Neural cell (in vitro differentiated cells): Measurements from ENCODE around the gene RHOBTB1. TPM values are rescaled to one million over a fixed set of nuclear protein-coding genes. Genes with fewer than 3 reads are reported as not detected.

Experiments
- H2AFZ ChIP-seq: fragments of 200-600, 300-800 bp; sonication (generic), shearing (Covaris generic); 2 replicates; pipeline ENCODE4 v1.6.0; 2014; ENCODE audit warnings: low read depth, mild to moderate bottlenecking, antibody characterized with exemption, low read length, moderate library complexity
- H3F3A ChIP-seq: fragments of 200-600 bp; shearing (Covaris generic); 2 replicates; pipeline ENCODE4 v1.6.1; 2016; ENCODE audit warnings: mild to moderate bottlenecking, moderate library complexity, mixed read lengths, antibody characterized with exemption, low read length; ENCODE audit not compliant: insufficient read depth, poor library complexity, severe bottlenecking
- H3K27ac ChIP-seq: fragments of 200-600, 300-800 bp; sonication (generic), shearing (Covaris generic); 2 replicates; pipeline ENCODE4 v1.5.1; 2014; ENCODE audit warnings: mild to moderate bottlenecking, low read length, moderate library complexity
- H3K27me3 ChIP-seq: fragments of 300-800, 200-600 bp; sonication (generic), shearing (Covaris generic); 2 replicates; pipeline ENCODE4 v1.6.0; 2014; ENCODE audit warnings: mild to moderate bottlenecking, low read depth, low read length, moderate library complexity; ENCODE audit not compliant: insufficient read depth
- H3K36me3 ChIP-seq: fragments of 300-800, 200-600 bp; sonication (generic), shearing (Covaris generic); 2 replicates; pipeline ENCODE4 v1.5.1; 2014; ENCODE audit warnings: mild to moderate bottlenecking, antibody characterized with exemption, low read length, moderate library complexity; ENCODE audit not compliant: insufficient read depth
- H3K4me2 ChIP-seq: fragments of 300-800, 200-600 bp; sonication (generic), shearing (Covaris generic); 2 replicates; pipeline ENCODE4 v1.6.0; 2014; ENCODE audit warnings: mild to moderate bottlenecking, low read length
- H3K4me3 ChIP-seq: fragments of 300-800, 200-600 bp; sonication (generic), shearing (Covaris generic); 2 replicates; pipeline ENCODE4 v1.5.1; 2014; ENCODE audit warnings: mild to moderate bottlenecking, low read length, moderate library complexity
- H3K79me2 ChIP-seq: fragments of 200-600 bp; shearing (Covaris generic); replicated peaks from 2 replicates; pipeline ENCODE4 v1.6.0; 2014; ENCODE audit warnings: mild to moderate bottlenecking, low read length, moderate library complexity; ENCODE audit not compliant: insufficient read depth
- H3K9ac ChIP-seq: fragments of 300-800, 200-600 bp; sonication (generic), shearing (Covaris generic); 2 replicates; pipeline ENCODE4 v1.6.1; 2016; ENCODE audit warnings: mild to moderate bottlenecking, low read length, mixed read lengths
- H3K9me2 ChIP-seq: fragments of 200-600 bp; shearing (Covaris generic); 2 replicates; pipeline ENCODE4 v1.6.1; 2016; ENCODE audit warnings: mild to moderate bottlenecking, low read length, mixed read lengths; ENCODE audit not compliant: insufficient read depth
- H3K9me3 ChIP-seq: fragments of 200-600, 300-800 bp; sonication (generic), shearing (Covaris generic); 2 replicates; pipeline ENCODE4 v1.6.1; 2016; ENCODE audit warnings: mild to moderate bottlenecking, mixed run types, low read length, moderate library complexity, mixed read lengths
- H4K20me1 ChIP-seq: fragments of 200-600 bp; shearing (Covaris generic); 2 replicates; pipeline ENCODE4 v1.6.1; 2016; ENCODE audit warnings: mild to moderate bottlenecking, mixed run types; ENCODE audit not compliant: insufficient read depth
- CTCF ChIP-seq: fragments of 450-650 bp; IDR thresholded peaks from 2 replicates; pipeline ENCODE4 v1.5.1; 2014; ENCODE audit warnings: antibody characterized with exemption, mild to moderate bottlenecking, moderate library complexity; ENCODE audit not compliant: poor library complexity, severe bottlenecking
- EP300 ChIP-seq: fragments of 450-650 bp; conservative IDR thresholded peaks from 2 replicates; pipeline ENCODE4 v1.6.1; 2014; ENCODE audit warnings: antibody characterized with exemption, mild to moderate bottlenecking, moderate library complexity; ENCODE audit not compliant: poor library complexity, severe bottlenecking
- EZH2 ChIP-seq: fragments of 200-600, 300-800 bp; shearing (Covaris generic), sonication (generic); IDR thresholded peaks from 2 replicates; pipeline ENCODE4 v1.6.1; 2014; ENCODE audit warnings: antibody characterized with exemption, low read length, borderline replicate concordance, mild to moderate bottlenecking; ENCODE audit not compliant: insufficient read depth, poor library complexity, severe bottlenecking
- MXI1 ChIP-seq: fragments of 450-650 bp; conservative IDR thresholded peaks from 2 replicates; pipeline ENCODE4 v1.6.1; 2014; ENCODE audit warnings: antibody characterized with exemption, mild to moderate bottlenecking; ENCODE audit not compliant: poor library complexity, severe bottlenecking
- POLR2AphosphoS5 ChIP-seq: IDR thresholded peaks from 2 replicates; pipeline ENCODE4 v1.6.1; 2012
- RAD21 ChIP-seq: fragments of 450-650 bp; conservative IDR thresholded peaks from 2 replicates; pipeline ENCODE4 v1.6.1; 2014; ENCODE audit warnings: antibody characterized with exemption, mild to moderate bottlenecking, moderate library complexity
- REST ChIP-seq: IDR thresholded peaks from 2 replicates; pipeline ENCODE4 v1.6.1; 2012; ENCODE audit warnings: borderline replicate concordance
- SMC3 ChIP-seq: fragments of 450-650 bp; conservative IDR thresholded peaks from 2 replicates; pipeline ENCODE4 v1.6.1; 2014; ENCODE audit warnings: antibody characterized with exemption, mild to moderate bottlenecking, moderate library complexity; ENCODE audit not compliant: poor library complexity
- TAF1 ChIP-seq: IDR thresholded peaks from 2 replicates; pipeline ENCODE4 v1.6.1; 2012; ENCODE audit warnings: low read depth
- polyA plus RNA-seq: library from polyadenylated mRNA; depleted of rRNA; stranded (reverse); fragments of >200 nt; gene quantifications from 2 replicates; pipeline ENCODE4 v1.2.3, GENCODE V29; 2014

Gene RHOBTB1
- polyA plus RNA-seq, 1 donor from 2014 or later: 10.5 TPM

GRCh38 chr10:60863796-60864195 lies 80.2 kb downstream of the RHOBTB1 start:
- no peaks in the 10 kb centered on the region for H3F3A ChIP-seq
- no peak overlapping the region for H3K4me2 ChIP-seq
- H3K36me3 ChIP-seq: no peaks in the 10 kb centered on the region
- no peaks in the 10 kb centered on the region for H4K20me1 ChIP-seq
- no peaks in the 10 kb centered on the region for H3K9me3 ChIP-seq
- H3K9me2 ChIP-seq: no peaks in the 10 kb centered on the region
- no peaks in the 10 kb centered on the region for H3K79me2 ChIP-seq
- no peak overlapping the region for H3K27ac ChIP-seq
- no peak overlapping the region for H2AFZ ChIP-seq
- no peak overlapping the region for H3K9ac ChIP-seq
- no peak for TF ChIP-seq RAD21
- TF ChIP-seq MXI1: no peak
- no peak overlapping the region for H3K4me3 ChIP-seq
- no peaks in the 10 kb centered on the region for H3K27me3 ChIP-seq

- no peak overlapping the region for H3K4me3 ChIP-seq
- no peak overlapping the region for H3K9ac ChIP-seq
- H3K9me3 ChIP-seq: no peaks in the 10 kb centered on the region
- H3F3A ChIP-seq: no peaks in the 10 kb centered on the region
- no peaks in the 10 kb centered on the region for H3K9me2 ChIP-seq
- TF ChIP-seq REST (no peak), CTCF (no peak), TAF1 (no peak), POLR2AphosphoS5 (no peak), MXI1 (no peak), SMC3 (no peak), EP300 (no peak), EZH2 (no peak), RAD21 (no peak)
- no peak overlapping the region for H3K27ac ChIP-seq
- no peak overlapping the region for H3K4me2 ChIP-seq
- H3K27me3 ChIP-seq: no peaks in the 10 kb centered on the region
- no peaks in the 10 kb centered on the region for H3K36me3 ChIP-seq
- H2AFZ ChIP-seq: no peak overlapping the region
- no peaks in the 10 kb centered on the region for H4K20me1 ChIP-seq
- no peaks in the 10 kb centered on the region for H3K79me2 ChIP-seq
Observed at GRCh38 chr10:60862517-60862916, 81.5 kb downstream of the RHOBTB1 start.

GRCh38 chr10:60856405-60856804 lies 87.6 kb downstream of the RHOBTB1 start:
- H3K36me3 ChIP-seq: no peaks in the 10 kb centered on the region
- H3K9me3 ChIP-seq: no peaks in the 10 kb centered on the region
- H3K4me3 ChIP-seq: no peak overlapping the region
- H3K9me2 ChIP-seq: no peaks in the 10 kb centered on the region
- H3K27ac ChIP-seq: no peak overlapping the region
- TF ChIP-seq SMC3 (no peak), TAF1 (no peak), EZH2 (no peak), CTCF (no peak), EP300 (no peak), MXI1 (no peak), POLR2AphosphoS5 (no peak), REST (no peak), RAD21 (no peak)
- no peaks in the 10 kb centered on the region for H3K79me2 ChIP-seq
- H3K27me3 ChIP-seq: no peaks in the 10 kb centered on the region
- no peak overlapping the region for H3K4me2 ChIP-seq
- no peaks in the 10 kb centered on the region for H4K20me1 ChIP-seq
- no peak overlapping the region for H2AFZ ChIP-seq
- H3K9ac ChIP-seq: no peak overlapping the region
- no peaks in the 10 kb centered on the region for H3F3A ChIP-seq
